Measurements from ENCODE around the gene ACOT7.

ACOT7 gene

DNA sequence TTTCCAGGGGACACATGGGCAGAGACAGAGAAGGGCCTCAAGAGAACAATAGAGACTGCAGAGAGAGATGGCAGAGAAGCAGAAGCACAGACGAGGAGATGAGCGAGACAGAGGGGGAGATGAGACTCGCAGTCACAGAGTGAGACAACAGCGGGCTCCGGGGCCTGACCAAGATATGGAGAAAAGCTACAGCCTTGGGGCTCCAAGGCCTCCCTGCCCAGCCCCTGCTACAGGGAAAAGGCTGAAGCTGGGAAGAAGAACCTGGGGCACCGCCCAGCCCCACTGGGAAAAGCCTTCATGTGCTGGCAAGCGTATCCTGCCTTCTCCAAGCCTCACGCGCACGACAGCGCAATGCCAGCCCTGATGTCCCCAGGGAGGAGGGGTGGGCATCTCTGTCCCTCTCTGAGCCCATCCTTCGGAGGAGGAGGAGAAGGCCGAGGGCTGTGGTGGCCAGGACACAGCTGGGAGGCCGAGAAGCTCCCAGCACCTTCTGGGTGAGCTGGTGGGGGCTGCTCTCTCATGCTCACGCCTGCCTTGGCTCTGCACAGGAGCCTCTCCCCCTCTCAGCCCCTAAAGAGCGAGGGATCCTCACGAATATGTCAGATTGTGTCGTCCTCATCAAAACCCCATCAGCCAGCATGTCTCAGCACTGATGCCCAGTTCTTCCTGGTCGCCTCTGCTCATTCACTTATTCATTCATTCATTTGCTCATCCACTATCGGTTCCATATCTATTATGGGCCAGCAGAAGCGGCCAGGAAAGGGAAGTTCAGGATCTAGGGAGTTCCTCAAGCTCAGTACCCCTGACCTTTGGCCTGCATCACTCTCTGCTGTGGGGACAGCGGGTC is 56.6 kb downstream of the ACOT7 start:
- H3K36me3 ChIP-seq (replicated peaks in 1 of 2; ENCODE audit: control insufficient read depth in 2 of 2, insufficient read depth in 2 of 2, low read length in 2 of 2), result peaks cover 3 to 45% of the 10 kb centered on the region in 2 donors

DNA sequence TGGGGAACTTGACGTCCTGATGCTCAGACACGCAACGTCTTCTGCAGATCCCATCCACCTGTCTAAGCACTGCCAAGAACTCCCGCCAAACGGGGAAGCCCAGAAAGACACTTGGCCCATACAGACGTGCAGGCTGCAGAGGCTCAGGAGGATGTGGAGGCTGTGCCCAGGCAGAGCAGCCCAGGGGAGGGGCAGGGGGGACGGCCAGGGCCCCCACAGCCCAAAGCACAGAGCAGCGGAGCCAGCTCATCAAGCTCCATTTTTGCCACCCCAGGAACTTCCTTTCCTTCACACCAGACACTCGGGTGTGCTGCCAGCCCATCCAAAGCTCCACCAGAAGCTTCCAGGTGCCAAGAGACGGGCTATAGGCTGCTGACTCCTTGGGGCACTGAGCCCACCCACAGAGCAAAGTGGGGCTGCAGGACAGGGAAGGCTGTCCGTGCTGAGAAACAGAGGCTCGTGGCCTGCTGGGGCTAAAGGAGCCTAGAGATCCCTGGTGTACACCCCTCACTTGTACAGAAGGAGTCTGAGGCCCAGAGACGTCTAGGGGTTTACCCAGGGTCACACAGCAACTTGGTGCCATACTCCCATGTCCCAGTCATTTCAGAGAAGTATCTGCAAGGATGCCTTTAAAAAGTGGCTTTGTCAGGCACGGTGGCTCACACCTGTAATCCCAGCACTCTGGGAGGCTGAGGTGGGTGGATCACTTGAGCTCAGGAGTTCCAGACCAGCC is 59.1 kb downstream of the ACOT7 start:
- no peak overlapping the region for H2AFZ ChIP-seq (ENCODE audit: low read length)
- no peak overlapping the region for H2BK12ac ChIP-seq (ENCODE audit: low read length)
- no peaks in the 10 kb centered on the region for H3K27me3 ChIP-seq (ENCODE audit: control insufficient read depth in 3 of 3, insufficient read depth in 3 of 3, low read depth in 1 of 3, low read length in 3 of 3)
- no peak overlapping the region for H3K4me2 ChIP-seq (ENCODE audit: insufficient read depth, low read length, poor library complexity, severe bottlenecking)
- H2BK15ac ChIP-seq (ENCODE audit: low read length), result no peak overlapping the region
- H3K4me1 ChIP-seq (ENCODE audit: control insufficient read depth in 2 of 2, insufficient read depth in 1 of 2, low read depth in 1 of 2, low read length in 2 of 2), result peaks cover 33 to 35% of the 10 kb centered on the region in 2 donors
- no peak for DNase-seq (ENCODE audit: low spot score)
- peaks cover 0 to 1% of the 10 kb centered on the region in 2 donors for H3K9me3 ChIP-seq (replicated peaks in 1 of 2; ENCODE audit: control insufficient read depth in 2 of 2, insufficient read depth in 1 of 2, low read depth in 1 of 2, low read length in 2 of 2)
- H2BK5ac ChIP-seq (ENCODE audit: low read length), result no peak overlapping the region
- H2BK120ac ChIP-seq (ENCODE audit: low read depth, low read length), result no peak overlapping the region
- no peak overlapping the region for H3K27ac ChIP-seq (replicated peaks; ENCODE audit: low read length)
- WGBS, 2 donors (ENCODE audit: extremely low coverage in 2 of 2, insufficient read length in 2 of 2, insufficient replicate concordance in 1 of 2), result no CpG with 5 or more reads among the region's 14 CpGs
- no peak overlapping the region for H3K4me3 ChIP-seq (ENCODE audit: low read length in 2 of 2)
- no peak overlapping the region for H3K9ac ChIP-seq (ENCODE audit: low read depth, low read length, poor library complexity)
- H4K8ac ChIP-seq (ENCODE audit: low read depth, low read length), result no peak overlapping the region
- peak overlapping the region; percentile 49 for H3K18ac ChIP-seq (ENCODE audit: low read length)
- H2AK5ac ChIP-seq (ENCODE audit: low read depth, low read length), result no peak overlapping the region
- no peak overlapping the region for H3K14ac ChIP-seq (ENCODE audit: low read length)
- peaks cover 3 to 64% of the 10 kb centered on the region in 2 donors for H3K36me3 ChIP-seq (replicated peaks in 1 of 2; ENCODE audit: control insufficient read depth in 2 of 2, insufficient read depth in 2 of 2, low read length in 2 of 2)
- H3K23ac ChIP-seq (ENCODE audit: low read depth, low read length, poor library complexity), result no peak overlapping the region
- no peak overlapping the region for H4K91ac ChIP-seq (ENCODE audit: low read depth, low read length, poor library complexity)
- peaks cover 9% of the 10 kb centered on the region for H3K79me1 ChIP-seq (ENCODE audit: low read depth, low read length)
- H3K4ac ChIP-seq (ENCODE audit: low read length), result no peak overlapping the region

More for the DNA sequence above, 56.6 kb downstream of the ACOT7 start:
- Histone ChIP-seq H4K91ac (ENCODE audit: low read depth, low read length, poor library complexity) (no peak overlapping the region), H3K23ac (ENCODE audit: low read depth, low read length, poor library complexity) (peak overlapping the region; percentile 68), H2BK120ac (ENCODE audit: low read depth, low read length) (no peak overlapping the region), H2BK15ac (ENCODE audit: low read length) (peak overlapping the region; percentile 96), H3K27me3 (ENCODE audit: control insufficient read depth in 3 of 3, insufficient read depth in 3 of 3, low read depth in 1 of 3, low read length in 3 of 3) (no peaks in the 10 kb centered on the region), H2BK12ac (ENCODE audit: low read length) (peak overlapping the region; percentile 86), H3K9me3 (replicated peaks in 1 of 2; ENCODE audit: control insufficient read depth in 2 of 2, insufficient read depth in 1 of 2, low read depth in 1 of 2, low read length in 2 of 2) (peaks cover 0 to 1% of the 10 kb centered on the region in 2 donors), H3K14ac (ENCODE audit: low read length) (no peak overlapping the region), H3K4ac (ENCODE audit: low read length) (peak overlapping the region; percentile 84), H3K4me2 (ENCODE audit: insufficient read depth, low read length, poor library complexity, severe bottlenecking) (no peak overlapping the region), H3K79me1 (ENCODE audit: low read depth, low read length) (peaks cover 9% of the 10 kb centered on the region), H2AFZ (ENCODE audit: low read length) (no peak overlapping the region), H3K18ac (ENCODE audit: low read length) (peak overlapping the region; percentile 87), H3K9ac (ENCODE audit: low read depth, low read length, poor library complexity) (peak overlapping the region; percentile 57), H3K4me3 (ENCODE audit: low read length in 2 of 2) (no peak overlapping the region), H4K8ac (ENCODE audit: low read depth, low read length) (no peak overlapping the region), H3K4me1 (ENCODE audit: control insufficient read depth in 2 of 2, insufficient read depth in 1 of 2, low read depth in 1 of 2, low read length in 2 of 2) (peaks cover 37 to 40% of the 10 kb centered on the region in 2 donors), H2AK5ac (ENCODE audit: low read depth, low read length) (peak overlapping the region; percentile 23), H2BK5ac (ENCODE audit: low read length) (no peak overlapping the region), H3K27ac (replicated peaks; ENCODE audit: low read length) (peak overlapping the region; percentile 16)
- DNase-seq (ENCODE audit: low spot score), result no peak
- no CpG with 5 or more reads among the region's 22 CpGs for WGBS, 2 donors (ENCODE audit: extremely low coverage in 2 of 2, insufficient read length in 2 of 2, insufficient replicate concordance in 1 of 2)

DNA sequence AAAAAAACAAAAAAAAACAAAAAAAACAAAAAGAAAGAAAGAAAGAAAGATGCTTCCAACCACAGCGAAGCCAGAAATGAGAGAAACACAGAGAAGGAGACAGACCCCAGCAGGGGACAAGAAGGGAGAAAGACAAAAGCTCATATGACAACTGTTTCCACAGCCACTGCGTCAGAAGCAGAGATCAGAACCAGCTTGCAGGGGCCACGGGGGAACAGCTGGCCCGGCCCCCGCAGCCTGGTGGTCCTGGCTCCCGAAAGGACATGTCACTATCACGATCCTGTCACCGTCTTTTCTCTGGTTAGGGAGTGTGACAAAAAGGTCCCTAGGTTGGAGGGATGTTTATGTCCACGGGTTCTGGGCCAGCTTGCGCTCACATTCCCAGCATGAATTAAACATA is 60.7 kb downstream of the ACOT7 start:
- H2AFZ ChIP-seq (ENCODE audit: low read length), result no peak overlapping the region
- no CpG with 5 or more reads among the region's 10 CpGs for WGBS, 2 donors (ENCODE audit: extremely low coverage in 2 of 2, insufficient read length in 2 of 2, insufficient replicate concordance in 1 of 2)
- peaks cover 19 to 21% of the 10 kb centered on the region in 2 donors for H3K4me1 ChIP-seq (ENCODE audit: control insufficient read depth in 2 of 2, insufficient read depth in 1 of 2, low read depth in 1 of 2, low read length in 2 of 2)
- H2BK120ac ChIP-seq (ENCODE audit: low read depth, low read length), result no peak overlapping the region
- peaks cover 0 to 1% of the 10 kb centered on the region in 2 donors for H3K9me3 ChIP-seq (replicated peaks in 1 of 2; ENCODE audit: control insufficient read depth in 2 of 2, insufficient read depth in 1 of 2, low read depth in 1 of 2, low read length in 2 of 2)
- H3K23ac ChIP-seq (ENCODE audit: low read depth, low read length, poor library complexity), result no peak overlapping the region
- H3K4me3 ChIP-seq (ENCODE audit: low read length in 2 of 2), result no peak overlapping the region
- H4K91ac ChIP-seq (ENCODE audit: low read depth, low read length, poor library complexity), result no peak overlapping the region
- no peak overlapping the region for H3K9ac ChIP-seq (ENCODE audit: low read depth, low read length, poor library complexity)
- H3K27ac ChIP-seq (replicated peaks; ENCODE audit: low read length), result no peak overlapping the region
- no peak for DNase-seq (ENCODE audit: low spot score)
- no peak overlapping the region for H3K18ac ChIP-seq (ENCODE audit: low read length)
- H2BK12ac ChIP-seq (ENCODE audit: low read length), result no peak overlapping the region
- H2BK5ac ChIP-seq (ENCODE audit: low read length), result no peak overlapping the region
- H3K27me3 ChIP-seq (ENCODE audit: control insufficient read depth in 3 of 3, insufficient read depth in 3 of 3, low read depth in 1 of 3, low read length in 3 of 3), result no peaks in the 10 kb centered on the region
- peak overlapping the region; percentile 3 for H3K4me2 ChIP-seq (ENCODE audit: insufficient read depth, low read length, poor library complexity, severe bottlenecking)
- no peak overlapping the region for H4K8ac ChIP-seq (ENCODE audit: low read depth, low read length)
- H3K4ac ChIP-seq (ENCODE audit: low read length), result no peak overlapping the region
- no peak overlapping the region for H2AK5ac ChIP-seq (ENCODE audit: low read depth, low read length)
- H3K79me1 ChIP-seq (ENCODE audit: low read depth, low read length), result peaks cover 2% of the 10 kb centered on the region
- H3K14ac ChIP-seq (ENCODE audit: low read length), result no peak overlapping the region
- H2BK15ac ChIP-seq (ENCODE audit: low read length), result no peak overlapping the region
- H3K36me3 ChIP-seq (replicated peaks in 1 of 2; ENCODE audit: control insufficient read depth in 2 of 2, insufficient read depth in 2 of 2, low read length in 2 of 2), result peaks cover 3 to 62% of the 10 kb centered on the region in 2 donors

All from neuronal stem cell (in vitro differentiated cells).